H9 (cell line): ENCODE measurements around the gene ADGRG1. TPM values are rescaled to one million over a fixed set of nuclear protein-coding genes. Genes with fewer than 3 reads are reported as not detected.

ENCODE experiments used
- DNase-seq: peaks from one replicate; pipeline ENCODE4 v3.0.0-alpha.2; 2017
- H2AFZ ChIP-seq: one replicate; pipeline ENCODE4 v1.6.1; 2013; ENCODE audit warnings: mild to moderate bottlenecking, low read length, control low read depth, moderate library complexity
- H2AK5ac ChIP-seq: 2 replicates; pipeline ENCODE4 v1.6.1; 2013; ENCODE audit warnings: low read length, control low read depth, mixed read lengths; ENCODE audit not compliant: insufficient read length
- H2BK120ac ChIP-seq: one replicate; pipeline ENCODE4 v1.6.1; 2013; ENCODE audit warnings: low read depth, mild to moderate bottlenecking, low read length, control low read depth, inconsistent platforms; ENCODE audit not compliant: poor library complexity, severe bottlenecking
- H2BK12ac ChIP-seq: 2 replicates; pipeline ENCODE4 v1.6.1; 2013; ENCODE audit warnings: low read length, control low read depth, mixed read lengths, low read depth; ENCODE audit not compliant: insufficient read length
- H2BK15ac ChIP-seq: 2 replicates; pipeline ENCODE4 v1.6.1; 2013; ENCODE audit warnings: low read depth, low read length, control low read depth
- H2BK20ac ChIP-seq: one replicate; pipeline ENCODE4 v1.6.1; 2013; ENCODE audit warnings: low read depth, mild to moderate bottlenecking, low read length, control low read depth, inconsistent platforms; ENCODE audit not compliant: poor library complexity, severe bottlenecking
- H2BK5ac ChIP-seq: 2 replicates; pipeline ENCODE4 v1.6.1; 2013; ENCODE audit warnings: low read length, control low read depth, mixed read lengths; ENCODE audit not compliant: insufficient read length
- H3K14ac ChIP-seq: 2 replicates; pipeline ENCODE4 v1.6.1; 2013; ENCODE audit warnings: low read length, control low read depth; ENCODE audit not compliant: insufficient read depth
- H3K18ac ChIP-seq: 2 replicates; pipeline ENCODE4 v1.6.1; 2013; ENCODE audit warnings: low read depth, mild to moderate bottlenecking, mixed read lengths, low read length, control low read depth; ENCODE audit not compliant: insufficient read length
- H3K23ac ChIP-seq: 2 replicates; pipeline ENCODE4 v1.6.1; 2013; ENCODE audit warnings: low read length, control low read depth, mixed read lengths, low read depth; ENCODE audit not compliant: insufficient read length
- H3K23me2 ChIP-seq: 2 replicates; pipeline ENCODE4 v1.6.1; 2013; ENCODE audit warnings: low read depth, mild to moderate bottlenecking, mixed read lengths, low read length, control low read depth; ENCODE audit not compliant: insufficient read length, poor library complexity, severe bottlenecking
- H3K27ac ChIP-seq: 2 replicates; pipeline ENCODE4 v1.5.1; 2013; ENCODE audit warnings: low read length, control low read depth, mixed read lengths, low read depth; ENCODE audit not compliant: insufficient read length
- H3K27me3 ChIP-seq: 2 replicates; pipeline ENCODE4 v1.6.1; 2013; ENCODE audit warnings: low read length, control low read depth, inconsistent platforms; ENCODE audit not compliant: insufficient read depth
- H3K4ac ChIP-seq: 2 replicates; pipeline ENCODE4 v1.6.1; 2013; ENCODE audit warnings: low read depth, mild to moderate bottlenecking, control low read depth, inconsistent platforms, low read length, moderate library complexity
- H3K4me1 ChIP-seq: 2 replicates; pipeline ENCODE4 v1.6.1; 2013; ENCODE audit warnings: low read length, control low read depth, inconsistent platforms; ENCODE audit not compliant: insufficient read depth
- H3K4me2 ChIP-seq: 2 replicates; pipeline ENCODE4 v1.6.1; 2013; ENCODE audit warnings: low read length, control low read depth, mixed read lengths; ENCODE audit not compliant: insufficient read length, insufficient read depth
- H3K56ac ChIP-seq: 2 replicates; pipeline ENCODE4 v1.6.1; 2013; ENCODE audit warnings: low read depth, mild to moderate bottlenecking, mixed read lengths, low read length, control low read depth; ENCODE audit not compliant: insufficient read length
- H3K79me1 ChIP-seq: 2 replicates; pipeline ENCODE4 v1.6.1; 2013; ENCODE audit warnings: low read depth, mild to moderate bottlenecking, moderate library complexity, low read length, control low read depth, inconsistent platforms; ENCODE audit not compliant: insufficient read depth, poor library complexity, severe bottlenecking
- H3K79me2 ChIP-seq: 2 replicates; pipeline ENCODE4 v1.6.1; 2013; ENCODE audit warnings: low read length, control low read depth, inconsistent platforms; ENCODE audit not compliant: insufficient read depth
- H3K9ac ChIP-seq: 2 replicates; pipeline ENCODE4 v1.6.1; 2013; ENCODE audit warnings: low read length, control low read depth, mixed read lengths; ENCODE audit not compliant: insufficient read length; ENCODE audit errors: extremely low read depth
- H3K9me3 ChIP-seq: one replicate; pipeline ENCODE4 v1.6.1; 2013; ENCODE audit warnings: low read depth, low read length, inconsistent platforms; ENCODE audit not compliant: control insufficient read depth
- H3T11ph ChIP-seq: one replicate; pipeline ENCODE4 v1.6.1; 2013; ENCODE audit warnings: mild to moderate bottlenecking, low read length, control low read depth, inconsistent platforms
- H4K20me1 ChIP-seq: one replicate; pipeline ENCODE4 v1.6.1; 2013; ENCODE audit not compliant: control insufficient read depth, insufficient read length, insufficient read depth
- H4K5ac ChIP-seq: 2 replicates; pipeline ENCODE4 v1.6.1; 2013; ENCODE audit warnings: low read depth, mild to moderate bottlenecking, mixed read lengths, low read length, control low read depth; ENCODE audit not compliant: insufficient read length
- H4K8ac ChIP-seq: replicated peaks from 2 replicates; pipeline ENCODE4 v1.6.1; 2013; ENCODE audit warnings: low read length, control low read depth, mixed read lengths, low read depth; ENCODE audit not compliant: insufficient read length
- H4K91ac ChIP-seq: 2 replicates; pipeline ENCODE4 v1.6.1; 2013; ENCODE audit warnings: low read depth, mild to moderate bottlenecking, moderate library complexity, mixed read lengths, low read length, control low read depth; ENCODE audit not compliant: insufficient read length
- H3K27ac Mint-ChIP-seq, 3 experiments: 2 replicates in 2 of 3; 3 replicates in 1 of 3; pipeline ENCODE4 v1.8.0; 2020 to 2021; ENCODE audit warnings: mixed read lengths in 3 of 3, mild to moderate bottlenecking in 1 of 3, moderate library complexity in 1 of 3
- H3K27me3 Mint-ChIP-seq: 2 replicates; pipeline ENCODE4 v1.8.0; 2021; ENCODE audit warnings: low read depth, mild to moderate bottlenecking, moderate library complexity, mixed read lengths
- H3K36me3 Mint-ChIP-seq, 3 experiments: 2 replicates in 2 of 3; 3 replicates in 1 of 3; pipeline ENCODE4 v1.8.0; 2020 to 2021; ENCODE audit warnings: low read depth in 3 of 3, mixed read lengths in 3 of 3; ENCODE audit not compliant: insufficient read depth in 1 of 3
- H3K4me1 Mint-ChIP-seq, 2 experiments: 2 replicates each; pipeline ENCODE4 v1.8.0; 2020; ENCODE audit warnings: mixed read lengths in 2 of 2
- H3K4me3 Mint-ChIP-seq, 2 experiments: 2 replicates in 1 of 2; 3 replicates in 1 of 2; pipeline ENCODE4 v1.8.0; 2020 to 2021; ENCODE audit warnings: mild to moderate bottlenecking in 2 of 2, mixed read lengths in 2 of 2, moderate library complexity in 1 of 2
- H3K9me3 Mint-ChIP-seq, 2 experiments: 2 replicates in 1 of 2; 3 replicates in 1 of 2; pipeline ENCODE4 v1.8.0; 2020; ENCODE audit warnings: mild to moderate bottlenecking in 2 of 2, mixed read lengths in 2 of 2, moderate library complexity in 1 of 2
- CTCF ChIP-seq: fragments of 200-600 bp; sonication (generic); conservative IDR thresholded peaks from 3 replicates; pipeline ENCODE4 v1.8.0; 2021; ENCODE audit warnings: antibody characterized with exemption, mild to moderate bottlenecking
- WGBS: extraction: QIAGEN DNeasy Blood & Tissue Kit; methylation state at CpG from one replicate; pipeline ENCODE4 v1.1.7; 2013; ENCODE audit warnings: missing lambda C conversion rate, low lambda C conversion rate, mixed read lengths; ENCODE audit not compliant: insufficient read length; ENCODE audit errors: extremely low coverage; 5-methylcytosine and 5-hydroxymethylcytosine counted together
- total RNA-seq: library from RNA; stranded (reverse); gene quantifications from 2 replicates; pipeline ENCODE4 v1.2.1, GENCODE V29; 2021

The ADGRG1 gene
- total RNA-seq, 1 experiment from 2014 or later, result 1.1 TPM

GRCh38 chr16:57677622-57678369, 49.4 kb downstream of the ADGRG1 start:
- no CpG with 5 or more reads among the region's 14 CpGs for WGBS
- no peak for TF ChIP-seq CTCF
- peak overlapping the region in 1 of 3 experiments; percentile 68; a peak in 1 of 7 replicates for H3K27ac Mint-ChIP-seq

More at GRCh38 chr16:57677622-57678369, 49.4 kb downstream of the ADGRG1 start:
- Histone ChIP-seq H3K79me1 (no peaks in the 10 kb centered on the region), H4K8ac (no peak overlapping the region), H3K4ac (no peak overlapping the region), H2BK12ac (no peak overlapping the region), H3K9me3 (no peaks in the 10 kb centered on the region), H3K27ac (no peak overlapping the region), H4K91ac (no peak overlapping the region), H4K5ac (no peak overlapping the region), H3K79me2 (no peaks in the 10 kb centered on the region), H3K23ac (no peak overlapping the region), H2AK5ac (no peak overlapping the region), H3K56ac (no peak overlapping the region), H2BK20ac (no peak overlapping the region), H3K23me2 (no peaks in the 10 kb centered on the region), H2BK5ac (no peak overlapping the region), H3K9ac (no peak overlapping the region), H4K20me1 (no peaks in the 10 kb centered on the region), H2BK120ac (no peak overlapping the region), H2AFZ (no peak overlapping the region), H3K18ac (no peak overlapping the region), H2BK15ac (no peak overlapping the region), H3K4me1 (peaks cover 4% of the 10 kb centered on the region; the same call in 1 of the 2 replicates), H3T11ph (no peak overlapping the region), H3K27me3 (no peaks in the 10 kb centered on the region), H3K4me2 (no peak overlapping the region), H3K14ac (no peak overlapping the region; the same call in 1 of the 2 replicates)
- Mint-ChIP-seq H3K4me1 (peaks cover 2 to 41% of the 10 kb centered on the region in 2 experiments), H3K4me3 (no peak overlapping the region), H3K9me3 (no peaks in the 10 kb centered on the region), H3K27me3 (peaks cover 21% of the 10 kb centered on the region), H3K36me3 (no peaks in the 10 kb centered on the region)
- no peak for DNase-seq
